ENCODE measurements around the gene KRT72. TPM values are rescaled to one million over a fixed set of nuclear protein-coding genes. Genes with fewer than 3 reads are reported as not detected.

KRT72 gene
- polyA plus RNA-seq, 1 donor, result 2.0 TPM

DNA sequence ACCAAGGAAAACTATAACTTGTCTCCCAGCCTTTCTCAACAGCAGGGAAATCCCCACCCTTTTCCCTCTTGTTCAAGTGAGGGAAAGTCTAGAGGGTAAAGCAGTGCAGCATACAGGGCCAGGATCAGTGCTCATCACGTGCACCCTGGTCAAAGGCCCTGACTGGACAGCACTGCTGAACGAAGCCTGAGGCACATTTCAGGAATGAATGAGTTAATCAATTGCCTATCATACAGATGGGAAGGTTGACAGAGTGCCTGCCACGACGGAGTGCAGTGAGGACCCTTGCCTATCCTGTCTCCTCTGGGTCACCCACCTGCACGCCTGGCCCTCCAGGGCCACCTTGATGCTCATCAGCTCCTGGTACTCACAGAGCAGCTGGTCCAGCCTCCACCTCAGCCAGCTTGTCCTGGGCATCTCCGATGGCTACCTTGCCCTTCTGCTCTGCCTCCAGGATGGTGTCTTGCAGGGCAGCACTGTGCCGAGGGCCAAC lies 28.8 kb upstream of the KRT72 start:
- Histone ChIP-seq H3K27ac (ENCODE audit: low read length) (no peak overlapping the region), H3K27me3 (ENCODE audit: control insufficient read depth, insufficient read depth, low read length) (peaks cover 8% of the 10 kb centered on the region), H3K4me3 (ENCODE audit: low read length) (no peak overlapping the region), H3K9me3 (ENCODE audit: control insufficient read depth, low read depth, low read length) (no peaks in the 10 kb centered on the region), H3K4me1 (ENCODE audit: control insufficient read depth, insufficient read depth, low read length) (no peaks in the 10 kb centered on the region), H3K36me3 (ENCODE audit: control insufficient read depth, insufficient read depth, low read length) (no peaks in the 10 kb centered on the region)
- no CpG with 5 or more reads among the region's 7 CpGs for WGBS (ENCODE audit: insufficient coverage, low lambda C conversion rate)
- DNase-seq, result peak in 1 of 2 donors; percentile 57

DNA sequence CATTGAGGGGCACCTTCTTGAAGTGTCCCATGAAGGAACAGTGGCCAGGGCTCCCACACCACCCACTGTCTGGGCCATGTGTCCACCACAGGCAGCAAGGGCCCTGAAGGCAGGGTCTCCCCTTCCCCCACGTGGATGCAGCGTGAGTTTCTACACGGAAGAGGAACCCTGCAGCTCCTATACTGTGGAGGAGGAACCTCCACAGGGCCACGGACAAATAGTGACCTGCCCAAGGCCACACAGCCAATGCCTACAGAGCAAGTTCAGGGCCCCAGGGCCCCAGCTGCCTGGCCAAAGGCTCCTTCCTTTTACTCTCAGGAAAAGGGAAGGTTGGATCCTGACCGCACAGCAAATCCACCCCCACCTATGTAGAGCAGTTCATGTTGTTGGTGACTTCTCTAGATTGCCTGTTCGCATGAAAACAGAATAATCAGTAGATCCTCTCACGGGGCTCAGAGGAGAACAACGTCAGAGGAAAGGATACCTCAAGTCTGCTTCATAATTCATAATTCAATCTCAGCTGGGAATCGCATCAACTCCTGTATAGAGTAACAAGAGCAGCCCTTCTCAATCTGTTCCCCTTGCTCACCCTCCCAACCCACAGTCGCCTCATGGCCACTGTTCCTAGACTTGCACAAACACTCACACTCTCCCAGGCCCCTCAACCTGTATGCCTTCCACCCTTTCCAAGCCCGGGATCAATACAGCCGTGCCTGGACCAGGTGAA lies 28.2 kb upstream of the KRT72 start:
- Histone ChIP-seq H3K4me3 (ENCODE audit: low read length) (no peak overlapping the region), H3K27me3 (ENCODE audit: control insufficient read depth, insufficient read depth, low read length) (peaks cover 8% of the 10 kb centered on the region), H3K9me3 (ENCODE audit: control insufficient read depth, low read depth, low read length) (no peaks in the 10 kb centered on the region), H3K36me3 (ENCODE audit: control insufficient read depth, insufficient read depth, low read length) (no peaks in the 10 kb centered on the region), H3K27ac (ENCODE audit: low read length) (no peak overlapping the region), H3K4me1 (ENCODE audit: control insufficient read depth, insufficient read depth, low read length) (no peaks in the 10 kb centered on the region)
- no peak for DNase-seq
- no CpG with 5 or more reads among the region's 12 CpGs for WGBS (ENCODE audit: insufficient coverage, low lambda C conversion rate)

DNA sequence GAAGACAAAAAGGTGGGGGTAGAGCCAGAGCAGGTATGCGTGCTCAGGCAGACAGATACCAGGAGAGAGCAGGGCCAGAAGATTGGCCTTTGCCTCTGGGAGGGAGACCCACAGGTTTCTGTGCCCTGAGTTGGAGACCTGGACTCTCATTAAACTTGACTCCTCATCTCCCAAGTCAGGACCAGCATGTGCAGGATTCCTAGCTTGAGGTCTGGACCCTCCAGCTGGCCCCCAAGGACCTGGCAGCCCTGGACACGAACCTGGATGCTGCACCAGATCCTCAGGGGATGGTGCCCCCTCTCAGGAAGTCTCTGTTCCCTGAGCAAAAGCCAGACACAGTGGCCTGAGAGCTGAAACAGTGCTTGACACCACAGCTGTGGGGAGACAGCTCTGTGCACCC lies 27.6 kb upstream of the KRT72 start:
- Histone ChIP-seq H3K36me3 (ENCODE audit: control insufficient read depth, insufficient read depth, low read length) (no peaks in the 10 kb centered on the region), H3K27ac (ENCODE audit: low read length) (no peak overlapping the region), H3K4me3 (ENCODE audit: low read length) (no peak overlapping the region), H3K4me1 (ENCODE audit: control insufficient read depth, insufficient read depth, low read length) (no peaks in the 10 kb centered on the region), H3K27me3 (ENCODE audit: control insufficient read depth, insufficient read depth, low read length) (peaks cover 8% of the 10 kb centered on the region), H3K9me3 (ENCODE audit: control insufficient read depth, low read depth, low read length) (no peaks in the 10 kb centered on the region)
- DNase-seq, result no peak
- WGBS (ENCODE audit: insufficient coverage, low lambda C conversion rate), result no CpG with 5 or more reads among the region's 2 CpGs

DNA sequence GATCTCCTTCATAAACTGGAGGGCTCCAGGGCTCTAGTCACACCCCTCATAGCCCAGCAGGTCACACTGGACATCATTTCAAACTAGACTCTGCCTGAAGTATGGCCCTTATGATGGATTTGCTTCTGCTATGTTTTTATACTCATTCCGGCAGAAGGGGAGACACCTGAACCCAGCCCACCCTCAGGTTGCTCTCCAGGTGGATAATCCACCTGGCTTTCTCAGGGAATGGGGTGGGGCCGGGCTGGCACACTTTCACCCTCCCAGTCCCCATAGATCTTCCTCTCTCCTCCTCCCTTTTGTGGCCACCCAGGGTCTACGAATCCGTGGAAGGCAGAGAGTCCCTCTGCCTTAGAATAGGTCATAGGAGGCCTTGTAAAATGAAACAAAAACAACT lies 26.8 kb upstream of the KRT72 start:
- Histone ChIP-seq H3K4me3 (ENCODE audit: low read length) (no peak overlapping the region), H3K27ac (ENCODE audit: low read length) (no peak overlapping the region), H3K4me1 (ENCODE audit: control insufficient read depth, insufficient read depth, low read length) (no peaks in the 10 kb centered on the region), H3K9me3 (ENCODE audit: control insufficient read depth, low read depth, low read length) (no peaks in the 10 kb centered on the region), H3K27me3 (ENCODE audit: control insufficient read depth, insufficient read depth, low read length) (peaks cover 2% of the 10 kb centered on the region), H3K36me3 (ENCODE audit: control insufficient read depth, insufficient read depth, low read length) (no peaks in the 10 kb centered on the region)
- WGBS (ENCODE audit: insufficient coverage, low lambda C conversion rate), result no CpG with 5 or more reads among the region's 4 CpGs
- DNase-seq, result no peak

DNA sequence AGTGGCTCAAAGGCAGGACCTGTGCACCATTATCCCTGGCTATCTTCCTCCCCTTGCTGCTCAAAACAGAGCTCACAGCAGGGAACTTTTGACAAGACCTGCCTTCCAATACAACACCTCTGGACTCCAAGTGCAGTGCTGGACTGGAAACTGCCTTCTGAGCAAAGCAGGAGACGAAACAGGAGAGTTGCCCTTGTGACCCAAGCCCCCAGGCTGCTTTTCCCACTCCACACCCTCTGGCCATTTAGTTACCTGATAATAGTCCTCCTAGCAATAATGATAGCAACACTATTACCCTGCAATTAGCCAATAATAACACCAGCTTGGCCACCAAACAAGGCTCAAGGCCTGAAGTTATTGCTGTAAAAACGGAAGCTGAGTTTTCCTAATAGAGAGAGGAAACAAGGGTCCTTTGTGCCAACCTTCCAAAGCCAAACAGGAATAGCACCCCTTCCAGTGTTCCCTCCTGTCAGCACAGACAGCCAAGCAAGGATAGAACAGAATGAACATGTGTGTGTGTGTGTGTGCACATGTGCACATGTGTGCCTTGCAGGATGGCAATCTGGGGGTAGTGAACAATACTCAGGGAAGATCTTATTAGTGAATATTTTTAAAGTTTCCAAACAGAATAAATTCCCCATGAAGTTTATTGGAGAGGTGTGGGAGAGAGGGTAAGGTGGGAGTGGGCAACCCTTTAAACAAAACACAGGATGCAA lies 26.3 kb upstream of the KRT72 start:
- Histone ChIP-seq H3K4me3 (ENCODE audit: low read length) (no peak overlapping the region), H3K9me3 (ENCODE audit: control insufficient read depth, low read depth, low read length) (no peaks in the 10 kb centered on the region), H3K36me3 (ENCODE audit: control insufficient read depth, insufficient read depth, low read length) (no peaks in the 10 kb centered on the region), H3K27ac (ENCODE audit: low read length) (no peak overlapping the region), H3K27me3 (ENCODE audit: control insufficient read depth, insufficient read depth, low read length) (peaks cover 2% of the 10 kb centered on the region), H3K4me1 (ENCODE audit: control insufficient read depth, insufficient read depth, low read length) (no peaks in the 10 kb centered on the region)
- no CpG with 5 or more reads among the region's 2 CpGs for WGBS (ENCODE audit: insufficient coverage, low lambda C conversion rate)
- no peak for DNase-seq

DNA sequence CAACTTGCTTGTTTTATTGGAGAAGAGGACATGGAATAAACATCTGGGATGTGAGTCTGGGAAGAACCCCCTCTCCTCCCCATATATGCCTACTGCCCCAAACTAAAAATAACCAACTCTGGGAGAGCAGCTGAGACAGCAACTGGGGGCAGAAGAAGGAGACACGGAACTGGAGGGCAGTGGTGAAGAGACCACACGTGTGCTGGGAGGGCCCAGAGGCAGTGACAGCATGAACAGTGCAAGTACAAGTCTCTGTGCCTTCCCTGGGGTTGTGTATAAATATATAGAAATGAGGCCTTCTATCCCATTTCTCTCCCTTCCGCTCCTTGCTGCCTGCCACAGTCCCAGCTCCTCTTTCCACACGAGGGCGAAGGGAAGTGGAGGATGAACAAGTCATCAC lies 21.1 kb upstream of the KRT72 start:
- no peak for DNase-seq
- Histone ChIP-seq H3K9me3 (ENCODE audit: control insufficient read depth, low read depth, low read length) (no peaks in the 10 kb centered on the region), H3K27ac (ENCODE audit: low read length) (no peak overlapping the region), H3K4me3 (ENCODE audit: low read length) (no peak overlapping the region), H3K4me1 (ENCODE audit: control insufficient read depth, insufficient read depth, low read length) (no peaks in the 10 kb centered on the region), H3K27me3 (ENCODE audit: control insufficient read depth, insufficient read depth, low read length) (peaks cover 4% of the 10 kb centered on the region), H3K36me3 (ENCODE audit: control insufficient read depth, insufficient read depth, low read length) (no peaks in the 10 kb centered on the region)
- WGBS (ENCODE audit: insufficient coverage, low lambda C conversion rate), result no CpG with 5 or more reads among the region's 5 CpGs

DNA sequence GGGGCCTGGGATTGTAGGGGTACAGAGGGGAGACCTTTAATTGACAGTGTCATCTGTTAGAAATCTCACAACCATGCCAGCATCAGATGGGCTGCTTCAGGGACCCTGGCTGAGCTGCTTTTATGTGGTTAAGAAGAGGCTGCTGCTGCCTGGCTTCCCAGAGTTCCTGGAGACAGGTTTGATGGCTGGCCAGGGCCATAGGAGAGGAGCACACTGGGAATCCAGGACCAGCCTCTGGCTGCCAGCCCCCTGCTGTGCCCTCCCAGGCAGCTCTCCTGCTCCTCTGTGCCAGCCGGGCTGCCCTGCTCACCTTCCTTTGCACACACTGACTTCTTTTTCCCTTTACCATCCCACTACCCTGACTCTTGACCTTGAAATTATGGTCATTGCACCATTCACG lies 17.6 kb upstream of the KRT72 start:
- WGBS (ENCODE audit: insufficient coverage, low lambda C conversion rate), result no CpG with 5 or more reads among the region's 2 CpGs
- H3K9me3 ChIP-seq (ENCODE audit: control insufficient read depth, low read depth, low read length), result no peaks in the 10 kb centered on the region
- DNase-seq, result no peak
- H3K4me3 ChIP-seq (ENCODE audit: low read length), result no peak overlapping the region
- H3K4me1 ChIP-seq (ENCODE audit: control insufficient read depth, insufficient read depth, low read length), result no peaks in the 10 kb centered on the region
- H3K27ac ChIP-seq (ENCODE audit: low read length), result no peak overlapping the region
- no peaks in the 10 kb centered on the region for H3K36me3 ChIP-seq (ENCODE audit: control insufficient read depth, insufficient read depth, low read length)
- peaks cover 13% of the 10 kb centered on the region for H3K27me3 ChIP-seq (ENCODE audit: control insufficient read depth, insufficient read depth, low read length)

DNA sequence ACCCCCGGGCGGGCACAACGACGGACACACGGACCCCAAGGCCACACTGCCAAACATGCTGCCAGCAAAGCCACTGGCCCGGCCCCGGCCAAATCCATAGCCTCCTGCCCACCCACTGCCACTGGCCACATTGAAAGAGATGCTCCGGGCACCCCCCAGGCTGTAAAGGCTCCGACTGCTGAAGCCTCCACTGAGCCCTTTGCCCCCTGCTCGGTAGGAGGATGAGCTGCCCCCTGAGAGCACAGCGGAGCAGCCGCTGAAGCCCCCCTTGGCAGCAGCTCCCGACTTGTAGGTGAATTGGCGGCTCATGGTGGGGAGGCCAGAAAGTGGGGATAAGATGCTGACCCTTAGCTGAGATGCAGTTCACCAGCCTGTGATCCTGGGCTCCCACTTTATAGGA lies 17.0 kb upstream of the KRT72 start, which contains the start of gene KRT73:
Gene KRT73 (minus strand): TSS at position 344 of the 400 bp plus-strand sequence. CDS start 35 bp downstream, at position 309.
- no peaks in the 10 kb centered on the region for H3K9me3 ChIP-seq (ENCODE audit: control insufficient read depth, low read depth, low read length)
- H3K4me3 ChIP-seq (ENCODE audit: low read length), result no peak within 1 kb of the TSS
- WGBS (ENCODE audit: insufficient coverage, low lambda C conversion rate), result no CpG with 5 or more reads among the region's 14 CpGs
- H3K27me3 ChIP-seq (ENCODE audit: control insufficient read depth, insufficient read depth, low read length), result peaks cover 13% of the 10 kb centered on the region
- no peak for DNase-seq
- no peaks in the 10 kb centered on the region for H3K36me3 ChIP-seq (ENCODE audit: control insufficient read depth, insufficient read depth, low read length)
- no peak within 1 kb of the TSS for H3K27ac ChIP-seq (ENCODE audit: low read length)
- no peaks in the 10 kb centered on the region for H3K4me1 ChIP-seq (ENCODE audit: control insufficient read depth, insufficient read depth, low read length)

DNA sequence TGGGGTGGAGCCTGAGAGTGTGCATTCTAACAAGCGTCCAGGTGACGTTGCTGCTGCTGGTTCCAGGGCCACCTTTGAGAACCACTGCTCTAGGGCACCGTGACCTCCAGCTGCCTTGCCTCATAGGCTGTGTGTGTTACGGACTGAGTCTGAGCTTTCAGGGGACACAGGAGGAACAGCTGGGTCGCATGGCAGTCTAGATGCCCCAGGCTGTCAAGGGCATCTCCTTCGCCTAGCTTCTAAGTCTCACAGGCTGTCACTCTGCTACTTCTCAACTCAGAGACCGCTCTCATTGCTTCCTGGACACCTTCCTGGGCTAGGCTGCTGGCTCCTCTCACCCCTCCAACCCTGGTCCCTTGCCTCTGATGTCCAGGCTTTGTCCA lies 16.1 kb upstream of the KRT72 start:
- Histone ChIP-seq H3K9me3 (ENCODE audit: control insufficient read depth, low read depth, low read length) (no peaks in the 10 kb centered on the region), H3K4me1 (ENCODE audit: control insufficient read depth, insufficient read depth, low read length) (no peaks in the 10 kb centered on the region), H3K4me3 (ENCODE audit: low read length) (no peak overlapping the region), H3K36me3 (ENCODE audit: control insufficient read depth, insufficient read depth, low read length) (no peaks in the 10 kb centered on the region), H3K27me3 (ENCODE audit: control insufficient read depth, insufficient read depth, low read length) (peaks cover 13% of the 10 kb centered on the region), H3K27ac (ENCODE audit: low read length) (no peak overlapping the region)
- no peak for DNase-seq
- WGBS (ENCODE audit: insufficient coverage, low lambda C conversion rate), result no CpG with 5 or more reads among the region's 7 CpGs

DNA sequence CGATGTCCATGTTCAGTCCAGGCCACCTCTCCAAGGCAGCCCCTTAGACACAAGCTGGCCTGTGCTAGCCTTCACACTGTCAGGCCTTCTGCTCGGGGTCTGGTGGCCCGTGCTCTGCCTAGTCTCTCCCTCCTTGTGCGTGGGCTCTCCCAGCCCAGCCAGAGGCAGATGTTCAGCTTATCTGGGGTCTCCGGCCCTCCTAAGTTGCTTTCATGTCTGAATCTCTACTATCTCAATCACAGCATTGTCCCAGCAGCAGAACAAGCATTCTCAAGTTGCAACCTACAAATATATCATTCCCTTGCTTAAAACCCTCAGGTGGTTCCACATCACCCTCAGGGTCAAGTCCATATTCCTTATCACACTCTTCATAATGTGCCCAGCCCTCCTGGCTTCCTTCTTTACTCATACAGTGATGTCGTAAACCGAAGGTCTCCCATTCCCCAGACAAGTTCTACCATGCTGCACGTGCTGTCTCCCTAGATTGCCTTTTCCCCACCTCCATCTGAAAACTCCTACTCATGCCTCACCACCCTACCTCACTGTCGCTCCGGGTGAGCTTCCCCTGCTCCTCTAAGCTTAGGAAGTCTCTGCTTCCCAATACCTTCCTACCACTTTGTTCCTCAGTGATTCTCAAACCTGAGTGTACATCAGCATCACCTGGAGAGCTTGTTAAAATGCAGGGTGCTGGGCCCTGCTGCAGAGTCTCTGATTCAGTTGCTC lies 15.6 kb upstream of the KRT72 start:
- 27% methylated on average over 2 of the region's 10 CpGs for WGBS (ENCODE audit: insufficient coverage, low lambda C conversion rate)
- Histone ChIP-seq H3K36me3 (ENCODE audit: control insufficient read depth, insufficient read depth, low read length) (no peaks in the 10 kb centered on the region), H3K27me3 (ENCODE audit: control insufficient read depth, insufficient read depth, low read length) (peaks cover 13% of the 10 kb centered on the region), H3K9me3 (ENCODE audit: control insufficient read depth, low read depth, low read length) (no peaks in the 10 kb centered on the region), H3K27ac (ENCODE audit: low read length) (no peak overlapping the region), H3K4me1 (ENCODE audit: control insufficient read depth, insufficient read depth, low read length) (no peaks in the 10 kb centered on the region), H3K4me3 (ENCODE audit: low read length) (no peak overlapping the region)
- DNase-seq, result peak; percentile 22 to 66

All from large intestine (tissue), 3 donors.